ENCODE results near the gene FCRL4. TPM values are rescaled to one million over a fixed set of nuclear protein-coding genes. Genes with fewer than 3 reads are reported as not detected.

Gene FCRL4
- total RNA-seq = not detected in 2 replicates

GRCh38 chr1:157597959-157598667 lies at the start of gene FCRL4:
Gene FCRL4, minus strand, starts transcription at chr1:157598085. Its CDS starts 141 bp downstream, at chr1:157597944.

GRCh38 chr1:157551694-157552693 lies 45.9 kb downstream of the FCRL4 start, which contains the start of gene FCRL5:
Gene FCRL5, minus strand, starts transcription at chr1:157552515. Its CDS starts 153 bp downstream, at chr1:157552362.

Other genes with a start within 250 kb of the FCRL4 start
- gene FCRL5, start 45.6 kb downstream of the FCRL4 start, total RNA-seq = not detected in 2 replicates
- not detected in 2 replicates for gene FCRL3, start 102.7 kb upstream of the FCRL4 start, total RNA-seq
- gene FCRL2, start 179.0 kb upstream of the FCRL4 start, total RNA-seq = not detected in 2 replicates
- gene FCRL1, start 222.0 kb upstream of the FCRL4 start, total RNA-seq = not detected in 2 replicates
- gene CD5L, start 243.7 kb upstream of the FCRL4 start, total RNA-seq = not detected in 2 replicates